ENCODE results near the gene IL19.
A peak's percentile ranks its signal among the peaks of the same experiment; 100 is the strongest.

IL19 gene

DNA sequence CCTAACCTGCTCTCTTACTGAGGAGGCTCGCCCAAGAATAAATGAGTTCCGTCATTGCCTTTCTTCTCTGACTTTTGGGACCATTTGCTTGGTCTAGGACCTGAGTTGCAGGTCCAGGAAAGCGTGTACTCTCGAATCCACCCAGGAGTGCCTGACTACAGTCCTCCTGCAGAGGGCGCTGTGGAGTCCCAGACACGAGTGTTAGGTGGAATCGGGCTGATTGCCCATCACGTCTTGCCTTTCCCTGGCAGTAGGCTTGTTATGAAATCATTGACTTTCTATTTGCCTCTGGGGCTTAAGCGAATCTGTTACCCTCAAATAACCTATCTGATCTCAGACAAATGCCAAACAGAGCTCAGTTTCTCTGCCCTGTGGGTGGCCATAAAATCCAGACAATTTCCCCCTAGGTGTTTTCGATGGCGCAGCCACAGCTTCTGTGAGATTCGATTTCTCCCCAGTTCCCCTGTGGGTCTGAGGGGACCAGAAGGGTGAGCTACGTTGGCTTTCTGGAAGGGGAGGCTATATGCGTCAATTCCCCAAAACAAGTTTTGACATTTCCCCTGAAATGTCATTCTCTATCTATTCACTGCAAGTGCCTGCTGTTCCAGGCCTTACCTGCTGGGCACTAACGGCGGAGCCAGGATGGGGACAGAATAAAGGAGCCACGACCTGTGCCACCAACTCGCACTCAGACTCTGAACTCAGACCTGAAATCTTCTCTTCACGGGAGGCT is 94.5 kb downstream of the IL19 start, which contains the start of gene IL20:
Gene IL20 (plus strand): TSS at position 685 of the 733 bp plus-strand sequence. CDS start 230 bp downstream, outside the sequence.
- Histone ChIP-seq H3F3A (ENCODE audit: insufficient read depth) (no peaks in the 10 kb centered on the region), H4K20me1 (ENCODE audit: low read depth, low read length) (no peaks in the 10 kb centered on the region), H2AFZ (ENCODE audit: low read depth, low read length, severe bottlenecking) (no peak within 1 kb of the TSS), H3K9me2 (replicated peaks; ENCODE audit: insufficient read depth, low read length) (no peaks in the 10 kb centered on the region), H3K27me3 (ENCODE audit: low read length) (no peaks in the 10 kb centered on the region), H3K27ac (ENCODE audit: low read depth, low read length) (no peak within 1 kb of the TSS), H3K9ac (ENCODE audit: low read length) (no peak within 1 kb of the TSS), H3K4me2 (ENCODE audit: low read depth, low read length, poor library complexity, severe bottlenecking) (no peak within 1 kb of the TSS), H3K36me3 (ENCODE audit: low read length) (no peaks in the 10 kb centered on the region), H3K9me3 (ENCODE audit: insufficient read depth, low read length) (no peaks in the 10 kb centered on the region), H3K4me3 (ENCODE audit: insufficient read depth, low read length, poor library complexity, severe bottlenecking) (no peak within 1 kb of the TSS), H3K79me2 (ENCODE audit: insufficient read depth, low read length) (no peaks in the 10 kb centered on the region)
- peak; percentile 68 for TF ChIP-seq CTCF (IDR thresholded peaks at IDR 0.05; ENCODE audit: insufficient read depth, low read length, poor library complexity, severe bottlenecking)
- TF ChIP-seq EZH2phosphoT487 (conservative IDR thresholded peaks at IDR 0.05; ENCODE audit: low read length), result no peak

GRCh38 chr1:206866062-206866461 is 95.5 kb downstream of the IL19 start:
- H4K20me1 ChIP-seq (ENCODE audit: low read depth, low read length), result no peaks in the 10 kb centered on the region
- no peak for TF ChIP-seq EZH2phosphoT487 (conservative IDR thresholded peaks at IDR 0.05; ENCODE audit: low read length)
- no peak for TF ChIP-seq CTCF (IDR thresholded peaks at IDR 0.05; ENCODE audit: insufficient read depth, low read length, poor library complexity, severe bottlenecking)
- no peaks in the 10 kb centered on the region for H3K9me2 ChIP-seq (replicated peaks; ENCODE audit: insufficient read depth, low read length)
- no peaks in the 10 kb centered on the region for H3K36me3 ChIP-seq (ENCODE audit: low read length)
- H3F3A ChIP-seq (ENCODE audit: insufficient read depth), result no peaks in the 10 kb centered on the region
- H3K9me3 ChIP-seq (ENCODE audit: insufficient read depth, low read length), result no peaks in the 10 kb centered on the region
- H3K27me3 ChIP-seq (ENCODE audit: low read length), result no peaks in the 10 kb centered on the region
- no peaks in the 10 kb centered on the region for H3K79me2 ChIP-seq (ENCODE audit: insufficient read depth, low read length)
- no peak overlapping the region for H2AFZ ChIP-seq (ENCODE audit: low read depth, low read length, severe bottlenecking)
- no peak overlapping the region for H3K27ac ChIP-seq (ENCODE audit: low read depth, low read length)
- no peak overlapping the region for H3K9ac ChIP-seq (ENCODE audit: low read length)
- H3K4me2 ChIP-seq (ENCODE audit: low read depth, low read length, poor library complexity, severe bottlenecking), result no peak overlapping the region
- H3K4me3 ChIP-seq (ENCODE audit: insufficient read depth, low read length, poor library complexity, severe bottlenecking), result no peak overlapping the region

DNA sequence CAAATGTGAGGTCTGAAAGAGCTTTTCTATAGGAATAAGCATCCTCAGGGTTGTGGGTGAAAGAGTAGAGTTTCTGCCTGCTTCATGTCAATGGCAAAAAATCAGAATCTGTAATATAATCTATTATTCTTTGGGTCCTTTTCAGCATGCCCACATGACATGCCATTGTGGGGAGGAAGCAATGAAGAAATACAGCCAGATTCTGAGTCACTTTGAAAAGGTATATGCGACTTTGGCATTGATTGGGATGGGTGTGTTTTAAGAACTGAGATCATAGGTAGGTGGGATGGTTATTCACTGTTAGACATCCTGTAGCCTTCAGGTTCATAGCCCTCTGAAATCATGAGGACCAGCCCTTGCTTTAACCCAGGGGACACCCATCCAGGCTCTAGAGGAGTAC is 96.7 kb downstream of the IL19 start:
- Histone ChIP-seq H3K79me2 (ENCODE audit: insufficient read depth, low read length) (no peaks in the 10 kb centered on the region), H3K4me2 (ENCODE audit: low read depth, low read length, poor library complexity, severe bottlenecking) (no peak overlapping the region), H3K4me3 (ENCODE audit: insufficient read depth, low read length, poor library complexity, severe bottlenecking) (no peak overlapping the region), H3F3A (ENCODE audit: insufficient read depth) (no peaks in the 10 kb centered on the region), H3K9me2 (replicated peaks; ENCODE audit: insufficient read depth, low read length) (no peaks in the 10 kb centered on the region), H3K9me3 (ENCODE audit: insufficient read depth, low read length) (no peaks in the 10 kb centered on the region), H3K27ac (ENCODE audit: low read depth, low read length) (no peak overlapping the region), H3K9ac (ENCODE audit: low read length) (no peak overlapping the region), H4K20me1 (ENCODE audit: low read depth, low read length) (no peaks in the 10 kb centered on the region), H2AFZ (ENCODE audit: low read depth, low read length, severe bottlenecking) (no peak overlapping the region), H3K27me3 (ENCODE audit: low read length) (no peaks in the 10 kb centered on the region), H3K36me3 (ENCODE audit: low read length) (no peaks in the 10 kb centered on the region)
- TF ChIP-seq CTCF (IDR thresholded peaks at IDR 0.05; ENCODE audit: insufficient read depth, low read length, poor library complexity, severe bottlenecking) (no peak), EZH2phosphoT487 (conservative IDR thresholded peaks at IDR 0.05; ENCODE audit: low read length) (no peak)
